Skeletal muscle cell (primary cell): Measurements from ENCODE around the gene CCDC43.
"Not testable (repeated sequence)": the region's sequence is repeated elsewhere in the genome, so short reads cannot be mapped to it uniquely, and the experiment has no call there.

Experiments used
- DNase-seq: peaks from one replicate; pipeline ENCODE4 v3.0.0-alpha.2; 2010; ENCODE audit warnings: low read depth
- H3K4me3 ChIP-seq: 2 replicates; pipeline ENCODE4 v1.5.1; 2011; ENCODE audit warnings: low read depth, mild to moderate bottlenecking, control low read depth, low read length, moderate library complexity

CCDC43 gene, protein sequence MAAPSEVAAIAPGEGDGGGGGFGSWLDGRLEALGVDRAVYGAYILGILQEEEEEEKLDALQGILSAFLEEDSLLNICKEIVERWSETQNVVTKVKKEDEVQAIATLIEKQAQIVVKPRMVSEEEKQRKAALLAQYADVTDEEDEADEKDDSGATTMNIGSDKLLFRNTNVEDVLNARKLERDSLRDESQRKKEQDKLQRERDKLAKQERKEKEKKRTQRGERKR

GRCh38 chr17:44689477-44690217, at the start of gene CCDC43:
Gene CCDC43, minus strand, starts transcription at chr17:44689776. Its CDS starts 23 bp downstream, at chr17:44689753.
- peak within 1 kb of the TSS; percentile 100 for H3K4me3 ChIP-seq
- peak; percentile 76 for DNase-seq

- no peak for DNase-seq
- no peak overlapping the region for H3K4me3 ChIP-seq
These were observed 48.8 kb upstream of the CCDC43 start for GRCh38 chr17:44738214-44738906.

- no peak overlapping the region for H3K4me3 ChIP-seq
- DNase-seq = no peak
These were observed 47.1 kb upstream of the CCDC43 start for GRCh38 chr17:44736551-44737240.

- H3K4me3 ChIP-seq = no peak overlapping the region
- DNase-seq = no peak
These were observed 44.7 kb upstream of the CCDC43 start for GRCh38 chr17:44734272-44734671.

- DNase-seq = no peak
- no peak overlapping the region for H3K4me3 ChIP-seq
These were observed 44.2 kb upstream of the CCDC43 start for GRCh38 chr17:44733753-44734152.

- not testable (repeated sequence) for DNase-seq, H3K4me3 ChIP-seq
These were observed 36.5 kb upstream of the CCDC43 start for GRCh38 chr17:44726121-44726520.

DNA sequence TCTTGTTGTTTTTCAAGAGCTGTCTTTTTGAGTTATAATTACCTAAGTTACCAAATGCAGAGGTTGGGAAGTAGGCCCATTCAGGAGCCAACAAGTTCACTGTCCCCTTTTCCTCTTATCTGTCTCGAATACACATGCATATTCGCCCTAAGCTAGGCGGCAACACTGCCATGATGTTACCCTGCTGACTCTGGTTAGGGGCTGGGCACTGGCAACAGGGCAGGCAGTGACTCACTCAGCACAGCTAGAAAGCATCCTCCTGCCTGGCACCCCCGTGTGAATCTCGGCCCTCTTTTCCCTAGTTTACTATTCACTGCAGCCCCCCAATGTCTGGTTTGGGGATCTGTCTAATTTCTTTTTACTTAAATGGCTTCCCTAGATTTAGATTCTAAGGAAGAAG, 32.7 kb upstream of the CCDC43 start:
- DNase-seq = no peak

DNA sequence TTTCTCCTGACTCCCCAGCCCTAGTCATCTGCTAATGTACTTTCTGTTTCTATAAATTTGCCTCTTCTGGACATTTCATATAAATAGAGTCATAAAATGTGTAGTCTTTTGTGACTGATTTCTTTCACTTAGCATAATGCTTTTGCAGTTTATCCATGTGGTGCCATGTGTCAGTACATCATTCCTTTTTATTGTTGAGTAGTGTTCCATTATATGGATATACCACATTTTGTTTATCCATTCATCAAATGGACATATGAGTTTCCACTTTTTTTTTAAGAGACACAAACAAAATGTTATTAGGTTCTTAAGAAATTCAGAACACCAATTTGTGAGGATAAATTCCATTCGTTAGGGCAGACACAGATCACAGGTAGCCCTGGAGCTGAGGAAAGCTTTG, 29.9 kb upstream of the CCDC43 start:
- no peak for DNase-seq
- H3K4me3 ChIP-seq = no peak overlapping the region

More for the DNA sequence above, 32.7 kb upstream of the CCDC43 start:
- H3K4me3 ChIP-seq = no peak overlapping the region

GRCh38 chr17:44708401-44709263, 19.1 kb upstream of the CCDC43 start, which contains the start of gene DBF4B:
Gene DBF4B, plus strand, starts transcription at chr17:44708665. Its CDS starts 156 bp downstream, at chr17:44708821.
- DNase-seq = peak; percentile 75
- peak within 1 kb of the TSS; percentile 99 for H3K4me3 ChIP-seq

GRCh38 chr17:44707755-44708400, 18.3 kb upstream of the CCDC43 start:
- DNase-seq = no peak

DNA sequence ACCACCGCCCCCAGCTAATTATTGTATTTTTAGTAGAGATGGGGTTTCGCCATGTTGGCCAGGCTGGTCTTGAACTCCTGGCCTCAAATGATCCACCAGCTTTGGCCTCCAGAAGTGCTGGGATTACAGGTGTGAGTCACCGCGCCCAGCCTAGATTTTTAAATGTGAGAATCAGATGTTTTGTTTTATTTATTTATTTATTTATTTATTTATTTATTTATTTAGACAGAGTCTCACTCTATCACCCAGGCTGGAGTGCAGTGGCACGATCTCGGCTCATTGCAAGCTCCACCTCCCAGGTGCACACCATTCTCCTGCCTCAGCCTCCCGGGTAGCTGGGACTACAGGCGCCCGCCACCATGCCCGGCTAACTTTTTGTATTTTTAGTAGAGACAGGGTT, 10.7 kb upstream of the CCDC43 start:
- H3K4me3 ChIP-seq, DNase-seq: not testable (repeated sequence)

More at GRCh38 chr17:44707755-44708400, 18.3 kb upstream of the CCDC43 start:
- peak overlapping the region; percentile 99 for H3K4me3 ChIP-seq

DNA sequence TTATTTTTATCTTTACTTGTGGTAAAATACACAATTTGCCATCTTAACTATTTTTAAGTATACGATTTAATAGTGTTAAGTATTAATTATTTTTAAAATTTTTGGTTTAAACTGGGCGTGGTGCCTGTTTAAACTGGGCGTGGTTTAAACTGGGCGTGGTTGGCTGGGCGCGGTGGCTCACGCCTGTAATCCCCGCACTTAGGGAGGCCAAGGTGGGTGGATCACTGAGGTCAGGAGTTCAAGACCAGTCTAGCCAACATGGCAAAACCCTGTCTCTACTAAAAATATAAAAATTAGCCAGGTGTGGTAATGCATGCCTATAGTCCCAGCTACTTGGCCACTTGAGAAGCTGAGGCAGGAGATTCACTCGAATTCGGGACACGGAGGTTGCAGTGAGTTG, 4.0 kb upstream of the CCDC43 start:
- no peak overlapping the region for H3K4me3 ChIP-seq
- no peak for DNase-seq

GRCh38 chr17:44690746-44691306, 1.2 kb upstream of the CCDC43 start:
- not testable (repeated sequence) for DNase-seq, H3K4me3 ChIP-seq

GRCh38 chr17:44688675-44689476, 700 bp downstream of the CCDC43 start:
- H3K4me3 ChIP-seq = peak overlapping the region; percentile 100

DNA sequence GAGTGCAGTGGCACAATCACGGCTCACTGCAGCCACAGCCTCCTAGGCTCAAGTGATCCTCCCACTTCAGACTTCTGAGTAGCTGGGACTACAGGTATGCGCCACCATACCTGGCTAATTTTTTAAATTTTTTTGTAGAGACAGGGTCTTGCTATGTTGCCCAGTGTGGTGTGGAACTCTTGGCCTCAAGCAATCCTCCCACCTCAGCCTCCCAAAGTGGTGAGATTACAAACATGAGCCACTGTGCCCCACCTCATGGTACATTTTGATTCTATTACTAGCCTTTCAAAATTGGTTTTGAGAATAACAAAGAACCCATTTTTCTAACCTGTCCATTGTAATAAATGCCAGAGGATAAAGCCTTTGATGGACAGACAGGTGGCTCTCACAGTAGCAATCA, 1.4 kb downstream of the CCDC43 start:
- no peak for DNase-seq
- no peak overlapping the region for H3K4me3 ChIP-seq

More at GRCh38 chr17:44688675-44689476, 700 bp downstream of the CCDC43 start:
- no peak for DNase-seq

DNA sequence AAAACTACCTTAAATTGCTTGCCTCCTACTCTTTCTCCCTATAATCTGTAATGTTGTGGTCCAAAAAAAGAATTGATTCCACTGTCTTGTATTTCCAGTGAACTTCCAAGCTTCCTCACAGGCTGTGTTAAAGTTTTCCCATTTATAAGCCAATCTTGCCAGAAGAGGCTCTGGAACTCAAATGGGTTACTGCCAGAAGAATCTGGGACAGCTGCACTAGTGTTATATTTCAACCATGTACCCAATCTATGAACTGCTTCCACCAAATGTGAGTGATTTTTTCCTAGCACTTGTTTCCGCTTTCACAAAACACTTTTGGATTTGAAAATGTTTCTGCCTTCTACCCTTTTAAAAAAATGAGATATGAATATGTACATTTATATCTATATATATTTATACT, 1.8 kb downstream of the CCDC43 start:
- H3K4me3 ChIP-seq = no peak overlapping the region
- no peak for DNase-seq

GRCh38 chr17:44683303-44683702, 6.3 kb downstream of the CCDC43 start:
- DNase-seq, H3K4me3 ChIP-seq: not testable (repeated sequence)
